ENCODE data around the gene MAPK13.

DNA sequence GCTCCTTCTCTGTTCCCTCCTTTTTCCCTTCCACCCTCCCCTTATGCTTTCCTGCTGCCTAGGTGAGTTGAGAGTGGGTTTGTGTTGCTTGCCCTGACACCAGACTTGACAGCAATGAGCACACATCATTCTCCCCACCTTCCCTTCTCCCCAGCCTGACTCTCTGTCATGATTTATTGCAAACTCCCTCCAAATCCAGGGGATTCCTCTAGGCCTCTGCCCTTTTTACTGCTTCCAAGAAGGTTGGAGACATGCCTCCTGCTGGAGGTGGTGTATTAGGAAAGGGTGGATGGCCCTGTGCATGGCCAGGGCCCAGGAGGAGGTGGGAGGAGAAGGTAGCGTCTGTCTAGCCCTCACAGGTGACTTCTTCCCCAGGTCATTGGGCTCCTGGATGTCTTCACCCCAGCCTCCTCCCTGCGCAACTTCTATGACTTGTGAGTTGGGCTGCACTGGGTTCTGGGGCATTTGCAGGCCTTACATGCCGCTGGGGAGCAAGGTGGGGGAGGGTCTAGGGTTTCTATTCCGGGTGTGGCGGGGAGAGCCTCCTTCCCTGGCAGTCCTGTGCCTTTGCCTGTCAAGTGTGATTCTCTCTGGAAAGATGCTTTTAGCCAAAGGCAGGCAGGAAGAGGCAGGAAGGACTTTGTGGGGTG lies 2.1 kb downstream of the MAPK13 start:
- TF ChIP-seq, protein P1, sequence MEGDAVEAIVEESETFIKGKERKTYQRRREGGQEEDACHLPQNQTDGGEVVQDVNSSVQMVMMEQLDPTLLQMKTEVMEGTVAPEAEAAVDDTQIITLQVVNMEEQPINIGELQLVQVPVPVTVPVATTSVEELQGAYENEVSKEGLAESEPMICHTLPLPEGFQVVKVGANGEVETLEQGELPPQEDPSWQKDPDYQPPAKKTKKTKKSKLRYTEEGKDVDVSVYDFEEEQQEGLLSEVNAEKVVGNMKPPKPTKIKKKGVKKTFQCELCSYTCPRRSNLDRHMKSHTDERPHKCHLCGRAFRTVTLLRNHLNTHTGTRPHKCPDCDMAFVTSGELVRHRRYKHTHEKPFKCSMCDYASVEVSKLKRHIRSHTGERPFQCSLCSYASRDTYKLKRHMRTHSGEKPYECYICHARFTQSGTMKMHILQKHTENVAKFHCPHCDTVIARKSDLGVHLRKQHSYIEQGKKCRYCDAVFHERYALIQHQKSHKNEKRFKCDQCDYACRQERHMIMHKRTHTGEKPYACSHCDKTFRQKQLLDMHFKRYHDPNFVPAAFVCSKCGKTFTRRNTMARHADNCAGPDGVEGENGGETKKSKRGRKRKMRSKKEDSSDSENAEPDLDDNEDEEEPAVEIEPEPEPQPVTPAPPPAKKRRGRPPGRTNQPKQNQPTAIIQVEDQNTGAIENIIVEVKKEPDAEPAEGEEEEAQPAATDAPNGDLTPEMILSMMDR (IDR thresholded peaks at IDR 0.05; ENCODE audit: insufficient read depth, low read depth, low read length), result no peak
- TF ChIP-seq EZH2 (IDR thresholded peaks at IDR 0.05; ENCODE audit: insufficient read depth, low read length), result no peak
